Jurkat, Clone E6-1 (cell line): ENCODE data around the gene GRPEL2. TPM values are rescaled to one million over a fixed set of nuclear protein-coding genes. Genes with fewer than 3 reads are reported as not detected.

Experiments used
- DNase-seq: peaks from one replicate; pipeline ENCODE4 v3.0.0-alpha.2; 2011; ENCODE audit warnings: low read depth, low spot score
- H3K4me3 ChIP-seq: 2 replicates; pipeline ENCODE4 v1.5.1; 2011; ENCODE audit warnings: mild to moderate bottlenecking, low read length, control low read depth, moderate library complexity
- polyA plus RNA-seq: library from polyadenylated mRNA; unstranded; fragments of >200 nt; gene quantifications from one replicate; pipeline ENCODE4 v1.2.1, GENCODE V29; 2012; ENCODE audit warnings: missing spikeins; ENCODE audit not compliant: insufficient read length, insufficient read depth

The GRPEL2 gene
- 7.7 TPM for polyA plus RNA-seq

DNA sequence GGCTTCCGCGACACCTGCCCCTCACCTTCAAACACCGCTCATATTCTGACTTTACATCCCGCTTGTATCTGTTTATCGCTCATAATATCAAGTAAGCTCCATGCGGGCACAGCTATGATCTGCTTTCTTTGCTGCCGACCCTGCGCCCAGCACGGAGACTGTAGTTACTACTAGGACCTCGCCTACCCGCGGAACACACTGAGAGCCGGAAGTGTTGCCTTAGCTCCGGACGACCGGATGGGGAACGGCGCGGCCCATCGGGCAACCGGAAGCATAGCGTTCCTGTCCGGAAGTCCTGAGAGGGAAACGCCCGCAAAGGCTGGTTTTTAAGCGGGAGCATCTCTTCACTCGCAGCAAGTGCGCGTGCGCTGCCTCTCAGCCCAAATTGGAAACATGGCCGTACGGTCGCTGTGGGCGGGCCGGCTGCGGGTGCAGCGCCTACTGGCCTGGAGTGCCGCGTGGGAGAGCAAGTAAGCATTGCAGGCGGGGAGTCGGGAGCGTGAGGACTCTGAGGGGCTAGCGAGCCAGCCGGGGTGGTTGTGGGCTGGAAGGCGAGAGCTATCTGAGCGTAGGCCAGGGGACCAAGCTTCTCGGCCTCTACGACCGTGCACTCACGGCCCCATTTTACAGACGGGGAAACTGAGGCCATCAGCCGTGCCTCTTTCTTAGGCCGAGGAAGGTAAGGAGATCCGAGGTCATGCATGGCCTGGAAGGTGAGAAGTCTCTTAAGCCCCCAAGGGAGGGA is at the start of gene GRPEL2:
GRPEL2 (plus strand) TSS at position 353 of the 745 bp plus-strand sequence; CDS start at position 394, 41 bp downstream.
- DNase-seq, result peak; percentile 94
- peak within 1 kb of the TSS; percentile 95 for H3K4me3 ChIP-seq

- no peak overlapping the region for H3K4me3 ChIP-seq
- no peak for DNase-seq
Measured at GRCh38 chr5:149297340-149298025, 47.8 kb upstream of the GRPEL2 start.

GRCh38 chr5:149298163-149298562 is 47.1 kb upstream of the GRPEL2 start:
- no peak for DNase-seq
- H3K4me3 ChIP-seq, result no peak overlapping the region

DNA sequence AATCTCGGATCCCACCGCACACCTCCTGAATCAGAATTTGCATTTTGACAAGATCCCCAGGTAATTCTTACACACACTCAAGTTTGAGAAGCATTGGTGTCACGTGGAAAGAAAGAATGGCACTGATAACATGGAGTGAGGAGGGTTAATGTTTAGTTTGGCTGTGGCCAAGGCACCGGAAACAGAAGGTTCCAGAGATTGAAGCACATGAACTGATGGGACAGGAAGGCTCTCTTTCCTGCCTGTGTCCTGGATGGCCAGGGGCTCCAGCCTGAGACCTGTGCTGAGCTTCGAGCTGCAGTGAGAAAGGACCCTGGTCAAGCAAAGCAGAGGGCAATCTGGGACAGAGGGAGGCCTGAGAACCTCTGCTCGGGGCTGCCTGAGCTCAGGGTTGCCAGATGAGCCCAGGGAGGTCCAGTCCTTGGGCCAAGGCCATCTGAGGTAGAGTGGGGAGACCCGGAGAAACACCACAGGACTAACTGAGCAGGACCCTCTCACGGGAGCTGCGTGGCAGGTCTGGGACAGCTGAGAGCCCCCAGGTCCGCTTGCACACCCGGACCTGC is 46.4 kb upstream of the GRPEL2 start:
- no peak for DNase-seq

DNA sequence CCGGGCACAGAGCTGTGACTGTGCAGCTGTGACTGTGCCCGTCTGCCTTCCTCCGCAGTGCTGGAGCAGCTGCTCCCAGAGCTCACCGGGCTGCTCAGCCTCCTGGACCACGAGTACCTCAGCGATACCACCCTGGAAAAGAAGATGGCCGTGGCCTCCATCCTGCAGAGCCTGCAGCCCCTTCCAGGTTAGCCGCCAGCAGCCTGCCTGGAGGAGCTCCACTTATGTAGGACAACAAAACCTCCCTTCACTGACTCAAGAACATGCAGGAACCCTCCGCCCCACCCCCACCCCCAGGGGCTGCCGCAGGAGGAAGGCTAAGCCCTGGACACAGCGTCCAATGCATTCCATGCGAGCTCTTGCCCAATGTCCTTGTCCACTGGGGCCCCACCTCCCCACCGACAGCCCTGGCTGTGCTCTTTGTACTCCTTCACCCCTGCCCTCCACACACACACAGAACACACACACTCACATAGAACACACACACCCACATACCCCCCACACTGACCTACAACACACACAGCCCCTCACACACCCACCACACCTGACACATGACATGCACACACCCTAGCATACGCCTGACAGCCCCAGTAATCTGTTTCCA is 45.7 kb upstream of the GRPEL2 start:
- H3K4me3 ChIP-seq, result no peak overlapping the region
- DNase-seq, result no peak

More for the DNA sequence above, 46.4 kb upstream of the GRPEL2 start:
- no peak overlapping the region for H3K4me3 ChIP-seq

DNA sequence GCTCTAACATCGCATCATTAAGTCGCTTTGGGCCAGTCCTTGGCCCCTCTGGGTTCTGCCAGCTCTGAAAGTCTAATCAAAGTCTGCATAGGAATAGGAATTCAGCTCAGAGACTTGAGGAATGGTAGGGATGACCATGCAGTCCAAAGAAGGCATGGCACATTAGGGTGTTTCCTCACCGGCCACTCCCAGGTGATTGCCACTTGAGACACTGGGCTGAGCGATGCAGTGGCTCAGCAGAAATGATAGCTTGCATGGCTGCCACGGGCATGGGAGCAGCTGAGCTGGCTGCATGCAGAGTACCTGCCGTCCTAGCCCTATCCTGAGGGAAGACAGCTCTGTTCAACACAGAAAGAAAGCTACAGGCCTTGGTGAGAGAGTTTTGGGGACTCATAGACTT is 44.9 kb upstream of the GRPEL2 start:
- no peak for DNase-seq
- H3K4me3 ChIP-seq, result no peak overlapping the region

- DNase-seq, result no peak
- no peak overlapping the region for H3K4me3 ChIP-seq
Measured at GRCh38 chr5:149301049-149301743, 44.1 kb upstream of the GRPEL2 start.

DNA sequence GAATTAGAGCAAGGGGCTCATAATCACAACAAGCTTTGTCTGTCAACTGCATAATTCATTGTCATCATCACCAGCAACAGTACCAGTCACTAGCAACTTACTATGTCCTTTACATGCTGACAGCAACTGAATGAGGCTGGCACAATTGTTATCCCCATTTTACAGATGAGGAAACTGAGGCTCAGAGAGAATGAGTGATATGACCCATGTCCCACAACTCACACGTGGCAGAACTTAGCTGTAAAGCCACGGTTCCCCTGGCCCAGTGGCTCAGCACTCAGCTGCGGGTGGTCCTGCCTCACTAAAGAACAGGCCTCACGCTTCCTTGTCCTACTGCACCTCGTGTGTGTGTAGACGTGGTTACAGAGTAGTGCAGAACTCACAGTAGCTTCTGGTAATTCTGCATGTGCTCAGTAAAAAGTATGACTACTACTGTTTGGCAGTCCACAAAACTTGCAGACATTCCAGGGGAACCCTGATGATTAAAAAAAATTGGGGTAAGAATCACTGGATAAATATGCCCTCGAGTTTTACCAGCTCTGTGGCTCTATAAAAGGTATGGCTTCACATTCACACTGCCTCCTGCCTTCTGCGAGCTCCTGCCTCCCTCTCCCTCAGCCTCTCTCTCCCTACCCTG is 43.4 kb upstream of the GRPEL2 start:
- no peak for DNase-seq
- no peak overlapping the region for H3K4me3 ChIP-seq

- H3K4me3 ChIP-seq, result no peak overlapping the region
- no peak for DNase-seq
Measured at GRCh38 chr5:149302641-149303040, 42.7 kb upstream of the GRPEL2 start.

GRCh38 chr5:149303210-149303609 is 42.1 kb upstream of the GRPEL2 start:
- no peak overlapping the region for H3K4me3 ChIP-seq
- no peak for DNase-seq

DNA sequence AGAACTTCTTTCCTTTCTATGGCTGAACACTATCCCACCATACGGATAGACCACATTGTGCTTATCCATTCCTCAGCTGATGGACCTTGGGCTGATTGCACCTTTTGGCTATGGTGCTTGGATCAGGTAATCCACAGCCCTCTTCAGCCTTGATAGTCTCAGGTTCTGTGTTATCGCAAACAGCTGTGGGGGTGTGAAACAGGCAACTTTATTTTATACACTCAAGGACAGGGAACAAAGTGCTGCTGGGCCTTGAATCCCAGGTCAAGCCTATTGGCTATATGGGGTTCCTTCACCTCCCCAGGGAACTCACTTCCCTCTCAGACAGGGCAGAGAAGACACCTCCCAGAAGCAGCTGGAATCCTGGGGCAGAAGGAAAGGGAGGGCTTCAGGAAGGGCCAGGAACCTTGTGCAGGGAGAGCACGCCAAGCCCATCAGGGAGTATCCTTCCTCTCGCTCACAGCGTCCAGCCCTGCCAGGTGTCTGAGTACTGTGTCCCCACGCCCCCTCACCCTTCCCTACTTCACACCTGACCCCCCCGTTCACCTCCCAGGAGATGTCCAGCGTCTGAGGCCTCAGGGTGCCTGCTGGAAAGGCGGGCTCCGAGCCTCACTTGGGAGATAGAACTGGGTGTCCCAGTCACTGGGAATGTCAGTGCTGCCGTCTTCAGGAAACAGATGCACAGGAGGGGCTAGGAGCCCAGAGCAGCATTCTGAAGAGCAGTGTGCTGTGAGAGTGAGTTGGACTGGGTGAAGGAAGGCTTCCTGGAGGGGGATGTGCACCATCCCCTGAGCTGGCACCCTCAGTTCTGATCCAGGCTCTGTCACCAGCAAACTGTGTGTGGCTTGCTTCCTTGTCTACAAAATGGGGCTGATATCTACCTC is 40.9 kb upstream of the GRPEL2 start:
- DNase-seq, result no peak
- no peak overlapping the region for H3K4me3 ChIP-seq

- H3K4me3 ChIP-seq, result no peak overlapping the region
- no peak for DNase-seq
Measured at GRCh38 chr5:149309354-149309753, 35.9 kb upstream of the GRPEL2 start.

GRCh38 chr5:149310488-149310887 is 34.8 kb upstream of the GRPEL2 start:
- DNase-seq, result no peak
- H3K4me3 ChIP-seq, result no peak overlapping the region

GRCh38 chr5:149310947-149311658 is 34.2 kb upstream of the GRPEL2 start:
- DNase-seq, result peak; percentile 43

DNA sequence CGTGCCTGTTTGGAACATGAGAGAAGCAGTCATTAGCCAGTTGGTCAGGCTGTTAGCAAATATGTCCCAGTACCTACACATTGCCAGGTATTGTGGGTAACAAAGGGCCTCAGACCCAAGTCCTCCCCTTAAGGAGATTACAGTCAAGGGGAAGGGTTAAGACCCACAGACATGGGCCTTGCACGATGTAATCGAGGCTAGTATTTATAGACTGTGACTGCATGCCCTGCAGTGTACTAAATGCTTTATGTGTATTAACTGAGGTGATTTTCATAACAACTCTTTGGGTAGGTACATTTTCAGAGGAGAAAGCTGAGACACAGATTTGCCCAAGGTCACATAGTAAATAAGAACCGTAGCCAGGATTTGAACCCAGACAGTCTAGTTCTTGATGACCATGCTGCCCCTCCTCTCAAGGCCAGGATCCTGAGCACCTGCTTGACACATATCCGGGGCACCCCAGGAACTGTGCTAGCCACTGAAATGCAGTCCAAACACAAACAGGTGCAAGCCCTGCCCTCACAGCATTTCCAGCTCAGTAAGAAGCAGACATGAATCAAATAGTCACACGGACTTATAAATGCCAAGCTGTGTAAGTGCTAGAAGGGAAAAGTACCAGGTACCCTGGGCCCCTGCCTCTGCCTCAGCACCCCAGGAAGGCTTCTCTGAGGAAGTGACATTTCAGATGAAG is 32.0 kb upstream of the GRPEL2 start:
- no peak for DNase-seq
- H3K4me3 ChIP-seq, result no peak overlapping the region

More at GRCh38 chr5:149310947-149311658, 34.2 kb upstream of the GRPEL2 start:
- no peak overlapping the region for H3K4me3 ChIP-seq

GRCh38 chr5:149314571-149315111 is 30.7 kb upstream of the GRPEL2 start:
- no peak overlapping the region for H3K4me3 ChIP-seq
- no peak for DNase-seq
